Keratinocyte (primary cell): ENCODE measurements around the gene ERGIC1. TPM values are rescaled to one million over a fixed set of nuclear protein-coding genes. Genes with fewer than 3 reads are reported as not detected.

ENCODE experiments used
- DNase-seq: peaks from one replicate; pipeline ENCODE4 v3.0.0-alpha.2; 2011; ENCODE audit warnings: low read depth, missing footprints, low spot score
- FAIRE-seq: peaks from 2 replicates; lab custom pipeline; 2011; peaks lifted over from hg19 to GRCh38; lab: Jason Lieb, UNC
- H2AFZ ChIP-seq: 2 replicates; pipeline ENCODE4 v1.6.0; 2012; ENCODE audit warnings: low read length, control low read depth, inconsistent platforms; ENCODE audit not compliant: control insufficient read depth
- H3K27ac ChIP-seq: 2 replicates; pipeline ENCODE4 v1.5.1; 2011; ENCODE audit warnings: low read length; ENCODE audit not compliant: control insufficient read depth, insufficient read depth
- H3K27me3 ChIP-seq: 3 replicates; pipeline ENCODE4 v1.6.0; 2011; ENCODE audit warnings: low read length; ENCODE audit not compliant: control insufficient read depth, insufficient read depth; ENCODE audit errors: extremely low read depth
- H3K36me3 ChIP-seq, 2 experiments: 2 replicates in 1 of 2; 3 replicates in 1 of 2; pipeline ENCODE4 v1.5.1; 2011; ENCODE audit warnings: low read length in 2 of 2, mild to moderate bottlenecking in 1 of 2; ENCODE audit not compliant: control insufficient read depth in 2 of 2, insufficient read depth in 2 of 2; ENCODE audit errors: extremely low read depth in 1 of 2
- H3K4me1 ChIP-seq: 3 replicates; pipeline ENCODE4 v1.5.1; 2011; ENCODE audit warnings: low read length; ENCODE audit not compliant: control insufficient read depth, insufficient read depth; ENCODE audit errors: extremely low read depth
- H3K4me2 ChIP-seq: 3 replicates; pipeline ENCODE4 v1.6.0; 2011; ENCODE audit warnings: low read depth, low read length; ENCODE audit not compliant: control insufficient read depth, insufficient read depth; ENCODE audit errors: extremely low read depth
- H3K4me3 ChIP-seq, 3 experiments: fragments of 200-600 bp in 1 of 3; sonication (generic) in 1 of 3; 2 replicates in 2 of 3; 3 replicates in 1 of 3; pipeline ENCODE4 v1.5.1; 2011 to 2016; ENCODE audit warnings: low read length in 3 of 3, mild to moderate bottlenecking in 3 of 3, control low read depth in 2 of 3, inconsistent platforms in 1 of 3, low read depth in 1 of 3, mixed read lengths in 1 of 3, mixed run types in 1 of 3, moderate library complexity in 1 of 3; ENCODE audit not compliant: control insufficient read depth in 2 of 3, insufficient read depth in 2 of 3; ENCODE audit errors: extremely low read depth in 1 of 3
- H3K79me2 ChIP-seq: 2 replicates; pipeline ENCODE4 v1.6.0; 2012; ENCODE audit warnings: low read length; ENCODE audit not compliant: control insufficient read depth, insufficient read depth
- H3K9ac ChIP-seq: 3 replicates; pipeline ENCODE4 v1.6.0; 2011; ENCODE audit warnings: low read length; ENCODE audit not compliant: control insufficient read depth, insufficient read depth; ENCODE audit errors: extremely low read depth
- H3K9me1 ChIP-seq: 3 replicates; pipeline ENCODE4 v1.6.0; 2011; ENCODE audit warnings: low read length; ENCODE audit not compliant: control insufficient read depth, insufficient read depth; ENCODE audit errors: extremely low read depth
- H3K9me3 ChIP-seq: 2 replicates; pipeline ENCODE4 v1.5.1; 2012; ENCODE audit warnings: low read depth, low read length; ENCODE audit not compliant: control insufficient read depth
- H4K20me1 ChIP-seq: 3 replicates; pipeline ENCODE4 v1.6.0; 2011; ENCODE audit warnings: low read length; ENCODE audit not compliant: control insufficient read depth, insufficient read depth; ENCODE audit errors: extremely low read depth
- EZH2 ChIP-seq: IDR thresholded peaks from one replicate; pipeline ENCODE4 v1.6.1; 2012; ENCODE audit warnings: inconsistent platforms, mild to moderate bottlenecking, low read length, moderate library complexity
- dilution Hi-C: fragments of 300-500 bp; cut with MboI; formaldehyde crosslinking; loops from one replicate; pipeline ENCODE4 v1.7.0; 2020; ENCODE audit warnings: low sequenced_read_pairs; ENCODE audit not compliant: extremely low pct_ligation_motif_present
- polyA plus RNA-seq, 5 experiments: library from polyadenylated mRNA; depleted of rRNA in 3 of 5; stranded (reverse) in 3 of 5; stranded (forward) in 1 of 5; unstranded in 1 of 5; fragments of >200 nt; gene quantifications; 1 replicate in 1 of 5; 2 replicates in 3 of 5; 3 replicates in 1 of 5; pipeline versions ENCODE4 v1.2.1 to v1.2.3, GENCODE V29; 2011 to 2012; ENCODE audit warnings: missing spikeins in 2 of 5, low read depth in 1 of 5, low replicate concordance in 1 of 5
- TF ChIP-seq, protein P1 (sequence below), 3 experiments: IDR thresholded peaks in 1 of 3; conservative IDR thresholded peaks in 1 of 3; optimal IDR thresholded peaks in 1 of 3; 2 replicates in 2 of 3; 3 replicates in 1 of 3; pipeline versions ENCODE3 to v1.5.1; 2011; ENCODE audit warnings: low read length in 3 of 3, mild to moderate bottlenecking in 3 of 3, moderate library complexity in 2 of 3, control low read depth in 1 of 3, inconsistent platforms in 1 of 3; ENCODE audit not compliant: insufficient read depth in 2 of 3; ENCODE audit errors: extremely low read depth in 1 of 3

The ERGIC1 gene
- polyA plus RNA-seq, 1 donor (not counting 4 experiments of a cell fraction or from before 2014, with no cell fraction given) = 93.4 TPM

DNA sequence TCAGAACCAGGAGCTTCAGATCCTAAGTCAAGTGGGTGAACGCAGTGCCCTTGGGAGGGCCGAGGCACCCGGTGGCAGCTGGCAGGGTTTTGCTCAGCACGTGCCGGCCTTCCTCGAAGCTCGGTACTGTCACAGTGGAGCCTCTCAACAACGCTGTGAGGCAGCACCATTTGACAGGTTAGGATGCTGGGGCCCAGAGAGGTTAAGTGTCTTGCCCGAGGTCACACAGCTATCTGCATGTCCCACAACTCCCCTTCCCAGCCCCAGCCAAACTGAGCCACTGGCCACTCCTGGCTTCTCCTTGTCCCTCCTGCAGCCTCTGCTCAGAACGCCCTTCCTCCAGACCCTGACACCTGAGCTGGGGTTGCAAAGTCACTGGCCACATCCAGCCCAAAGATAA is 81.5 kb downstream of the ERGIC1 start:
- FAIRE-seq = no peak
- dilution Hi-C loops = no loop called here
- no peak for DNase-seq

DNA sequence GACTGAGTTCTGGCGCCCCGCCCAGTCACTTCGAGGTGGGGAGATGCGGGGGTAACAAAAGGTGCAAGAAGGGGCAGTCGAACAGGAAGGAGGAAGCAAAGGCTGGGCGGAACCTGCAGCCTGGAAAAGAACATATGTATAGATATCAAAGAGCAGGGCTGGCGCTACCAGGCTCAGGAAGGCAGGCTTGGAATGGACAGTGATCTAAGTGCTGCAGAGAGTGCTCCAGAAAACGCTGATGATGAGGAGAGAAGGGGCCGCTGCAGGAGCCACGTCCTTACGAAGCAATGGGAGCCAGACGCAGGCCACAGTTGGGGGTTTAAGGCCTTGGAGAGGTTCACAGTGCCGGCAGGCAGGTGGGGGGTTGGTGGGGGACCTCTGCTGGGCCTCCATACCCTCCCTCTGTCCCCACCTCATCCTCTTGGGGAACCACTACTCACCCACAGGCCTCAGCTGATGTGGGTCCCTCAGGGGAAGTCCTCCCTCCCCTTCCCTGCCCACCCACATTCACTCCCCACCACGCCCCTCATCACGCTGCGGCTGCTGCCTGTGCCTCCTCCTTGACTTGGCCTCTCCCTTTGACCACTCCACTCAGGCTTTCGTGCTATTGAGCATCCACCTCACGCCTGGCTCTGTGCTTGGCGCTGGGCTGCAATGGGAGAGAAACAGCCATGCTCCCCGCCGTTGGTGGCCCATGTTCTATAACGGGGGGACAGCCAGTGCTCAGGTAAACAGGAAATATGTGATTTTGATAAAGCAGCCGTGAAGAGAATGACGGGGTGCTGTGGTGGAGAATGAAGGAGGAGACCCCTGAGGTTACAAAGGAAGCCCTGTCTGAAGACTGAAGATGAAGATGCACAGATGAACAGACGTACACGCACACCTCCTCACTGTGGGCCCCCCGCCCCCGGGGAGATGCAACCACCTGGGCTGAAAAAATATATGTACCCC is 84.6 kb downstream of the ERGIC1 start:
- Histone ChIP-seq H2AFZ (no peak overlapping the region), H3K27ac (no peak overlapping the region), H3K4me2 (no peak overlapping the region), H3K9me3 (no peaks in the 10 kb centered on the region), H3K27me3 (no peaks in the 10 kb centered on the region), H3K79me2 (no peaks in the 10 kb centered on the region), H3K4me3 (no peak overlapping the region), H3K36me3 (peaks cover 17 to 28% of the 10 kb centered on the region in 2 experiments), H3K4me1 (peaks cover 7% of the 10 kb centered on the region), H3K9me1 (no peaks in the 10 kb centered on the region), H3K9ac (no peak overlapping the region), H4K20me1 (no peaks in the 10 kb centered on the region)
- no peak for FAIRE-seq
- dilution Hi-C loops = no loop called here
- no peak for DNase-seq
- no peak for TF ChIP-seq EZH2
- TF ChIP-seq, protein P1, sequence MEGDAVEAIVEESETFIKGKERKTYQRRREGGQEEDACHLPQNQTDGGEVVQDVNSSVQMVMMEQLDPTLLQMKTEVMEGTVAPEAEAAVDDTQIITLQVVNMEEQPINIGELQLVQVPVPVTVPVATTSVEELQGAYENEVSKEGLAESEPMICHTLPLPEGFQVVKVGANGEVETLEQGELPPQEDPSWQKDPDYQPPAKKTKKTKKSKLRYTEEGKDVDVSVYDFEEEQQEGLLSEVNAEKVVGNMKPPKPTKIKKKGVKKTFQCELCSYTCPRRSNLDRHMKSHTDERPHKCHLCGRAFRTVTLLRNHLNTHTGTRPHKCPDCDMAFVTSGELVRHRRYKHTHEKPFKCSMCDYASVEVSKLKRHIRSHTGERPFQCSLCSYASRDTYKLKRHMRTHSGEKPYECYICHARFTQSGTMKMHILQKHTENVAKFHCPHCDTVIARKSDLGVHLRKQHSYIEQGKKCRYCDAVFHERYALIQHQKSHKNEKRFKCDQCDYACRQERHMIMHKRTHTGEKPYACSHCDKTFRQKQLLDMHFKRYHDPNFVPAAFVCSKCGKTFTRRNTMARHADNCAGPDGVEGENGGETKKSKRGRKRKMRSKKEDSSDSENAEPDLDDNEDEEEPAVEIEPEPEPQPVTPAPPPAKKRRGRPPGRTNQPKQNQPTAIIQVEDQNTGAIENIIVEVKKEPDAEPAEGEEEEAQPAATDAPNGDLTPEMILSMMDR (optimal IDR thresholded peaks at IDR 0.05 in 1 of 3, IDR thresholded peaks at IDR 0.05 in 1 of 3, conservative IDR thresholded peaks at IDR 0.05 in 1 of 3; ENCODE audit: extremely low read depth in 1 of 3, insufficient read depth in 2 of 3, low read length in 3 of 3) = no peak

More for the DNA sequence above, 81.5 kb downstream of the ERGIC1 start:
- no peaks in the 10 kb centered on the region for H3K9me1 ChIP-seq
- no peaks in the 10 kb centered on the region for H3K27me3 ChIP-seq
- peaks cover 7% of the 10 kb centered on the region for H3K4me1 ChIP-seq
- no peaks in the 10 kb centered on the region for H3K9me3 ChIP-seq
- H3K36me3 ChIP-seq = peaks cover 20 to 23% of the 10 kb centered on the region in 2 experiments
- no peaks in the 10 kb centered on the region for H4K20me1 ChIP-seq
- H3K27ac ChIP-seq = no peak overlapping the region
- H2AFZ ChIP-seq = no peak overlapping the region
- H3K79me2 ChIP-seq = no peaks in the 10 kb centered on the region
- TF ChIP-seq, protein P1 (optimal IDR thresholded peaks at IDR 0.05 in 1 of 3, IDR thresholded peaks at IDR 0.05 in 1 of 3, conservative IDR thresholded peaks at IDR 0.05 in 1 of 3; ENCODE audit: extremely low read depth in 1 of 3, insufficient read depth in 2 of 3, low read length in 3 of 3) = no peak
- no peak for TF ChIP-seq EZH2
- H3K4me3 ChIP-seq = no peak overlapping the region
- no peak overlapping the region for H3K4me2 ChIP-seq
- H3K9ac ChIP-seq = no peak overlapping the region
